H1 (cell line): ENCODE results near the gene OR2B3. TPM values are rescaled to one million over a fixed set of nuclear protein-coding genes. Genes with fewer than 3 reads are reported as not detected.

ENCODE experiments used
- JUND ChIP-seq: IDR thresholded peaks from 2 replicates; pipeline ENCODE4 v1.6.1; 2011; ENCODE audit warnings: mild to moderate bottlenecking, improper control_type of control experiment, low read length
- polyA plus RNA-seq, 7 experiments: library from polyadenylated mRNA; depleted of rRNA in 3 of 7; stranded (reverse) in 5 of 7; unstranded in 2 of 7; fragments of >200 nt in 5 of 7; fragments of 200-250 nt in 2 of 7; gene quantifications; 1 replicate in 5 of 7; 2 replicates in 1 of 7; 4 replicates in 1 of 7; pipeline versions ENCODE4 v1.2.1 to v1.2.3, GENCODE V29; 2011 to 2013; ENCODE audit warnings: missing spikeins in 2 of 7, mixed read lengths in 2 of 7
- total RNA-seq: library from RNA; stranded (reverse); fragmentation: NEBNext Ultra II Directional; extraction: Animal tissue kit (Norgen Biotek cat#: 25700); gene quantifications from 2 replicates; pipeline ENCODE4 v1.2.1, GENCODE V29; 2021

OR2B3 gene
- total and polyA plus RNA-seq, 2 of the 8 experiments (the other 6 are each of a cell fraction or from before 2014, with no cell fraction given): not detected

GRCh38 chr6:29131691-29132090 is 44.6 kb upstream of the OR2B3 start (continued):
- no peak for TF ChIP-seq JUND
- TF ChIP-seq, all 59 proteins: peak for 0
